Activated CD4-positive, alpha-beta T cell treated with anti-CD3 and anti-CD28 coated beads, Interleukin-2, amount 50 U/mL, for 1 hour (primary cell): ENCODE data around the gene TDRD15.
"Not testable (repeated sequence)": the region's sequence is repeated elsewhere in the genome, so short reads cannot be mapped to it uniquely, and the experiment has no call there.

ENCODE experiments used
- DNase-seq: peaks from one replicate; pipeline ENCODE4 v3.0.0-alpha.2; 2020

TDRD15 gene

DNA sequence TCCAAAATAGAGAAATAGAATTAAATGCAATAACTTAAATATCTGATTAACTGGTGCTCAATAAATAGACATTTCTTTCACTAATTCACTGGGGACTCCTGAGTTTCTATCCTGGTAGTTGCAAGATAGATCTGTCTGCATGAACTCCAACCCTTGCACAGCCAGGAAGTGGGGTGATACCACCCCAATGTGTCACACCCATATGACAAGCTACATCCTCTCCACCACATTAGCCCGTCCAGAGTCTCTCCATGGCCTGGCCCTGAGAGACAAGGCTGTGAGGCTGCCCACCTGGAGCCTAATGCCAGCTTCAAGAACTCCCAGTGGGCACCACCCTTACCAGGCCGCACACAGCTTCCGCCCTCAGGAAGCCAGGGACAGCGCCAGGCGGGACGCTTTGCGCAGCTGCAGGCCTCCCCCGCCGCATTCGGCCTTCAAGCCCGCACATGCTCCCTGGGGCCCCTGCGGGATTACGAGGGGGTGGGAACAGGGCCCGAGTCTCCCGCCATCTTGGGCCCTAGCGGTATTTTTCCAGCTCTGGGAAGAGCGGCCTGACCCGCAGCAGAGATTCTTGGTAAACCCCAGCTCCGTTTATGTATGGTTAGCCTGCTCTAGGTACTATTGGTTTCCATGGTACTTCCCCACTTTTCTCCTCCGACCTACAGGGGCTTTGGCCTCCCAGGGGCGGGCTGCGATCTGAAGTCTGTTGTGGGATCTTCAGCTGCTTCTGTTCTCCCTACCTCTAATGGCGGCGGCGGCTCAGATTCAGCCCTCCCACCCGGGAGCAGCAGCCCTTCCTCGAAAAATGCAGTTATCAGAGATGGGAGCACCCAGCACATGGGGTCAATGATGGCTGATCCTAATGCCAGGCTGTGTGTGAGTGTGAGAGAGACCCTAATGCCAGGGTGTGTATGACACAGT is at the start of gene TDRD15:
TDRD15 (plus strand) TSS at position 496 of the 921 bp plus-strand sequence. CDS start 13,500 bp downstream, outside the sequence.
- DNase-seq = no peak

DNA sequence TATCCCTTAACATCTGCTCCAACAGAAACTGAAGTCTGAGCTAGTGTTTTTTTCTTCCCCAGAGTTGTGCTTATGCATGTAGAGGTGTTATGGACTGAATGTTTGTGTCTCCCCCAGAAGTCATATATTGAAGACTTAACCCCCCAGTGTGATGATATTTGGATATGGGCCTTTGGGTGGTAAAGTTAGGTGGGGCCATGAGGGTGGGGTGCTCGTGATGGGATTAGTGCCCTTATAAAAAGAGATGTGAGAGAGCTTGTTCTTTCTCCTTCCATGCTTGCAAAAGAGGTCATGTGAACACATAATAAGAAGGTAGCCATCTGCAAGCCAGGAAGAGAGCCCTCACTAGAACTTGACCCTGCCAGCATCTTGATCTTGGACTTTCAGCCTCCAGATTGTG is 45.5 kb upstream of the TDRD15 start:
- no peak for DNase-seq

DNA sequence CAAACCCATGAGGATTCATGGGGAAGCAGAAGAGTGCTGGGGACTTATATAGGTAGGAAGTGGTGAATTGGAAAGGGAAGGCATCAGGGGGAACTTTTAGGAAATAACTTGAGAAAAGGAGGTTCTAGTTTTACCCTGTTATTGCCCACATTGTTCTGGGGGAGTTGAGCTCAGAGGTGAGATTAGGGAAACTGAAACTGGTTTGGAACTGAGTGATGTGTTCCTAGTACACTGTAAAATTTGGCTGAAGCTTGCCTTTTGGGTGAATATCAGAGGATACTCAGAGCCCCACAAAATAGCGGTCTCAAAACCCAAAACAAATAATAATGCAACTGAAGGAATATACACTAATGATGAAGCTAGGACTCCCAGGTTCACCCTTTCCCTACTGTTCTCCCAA is 40.3 kb upstream of the TDRD15 start:
- no peak for DNase-seq

DNA sequence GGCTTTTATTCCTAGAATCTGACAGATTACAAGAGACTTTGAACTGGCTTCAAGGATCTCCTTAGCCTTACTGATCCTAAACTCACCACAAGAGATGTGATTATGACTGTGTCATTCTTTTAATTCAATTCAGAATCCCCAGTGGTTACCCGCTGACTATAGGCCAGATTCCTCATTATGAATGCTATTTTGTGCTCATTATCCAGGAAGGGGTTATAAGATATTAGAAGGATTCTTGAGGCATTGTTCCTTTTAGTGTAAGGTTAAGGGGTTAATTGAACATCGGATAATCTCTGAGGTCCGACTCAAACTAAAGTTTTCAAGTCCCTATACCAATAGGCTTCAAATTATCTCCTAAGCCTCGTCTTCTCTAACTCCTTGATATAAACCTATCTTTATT is 39.4 kb upstream of the TDRD15 start:
- DNase-seq = no peak

DNA sequence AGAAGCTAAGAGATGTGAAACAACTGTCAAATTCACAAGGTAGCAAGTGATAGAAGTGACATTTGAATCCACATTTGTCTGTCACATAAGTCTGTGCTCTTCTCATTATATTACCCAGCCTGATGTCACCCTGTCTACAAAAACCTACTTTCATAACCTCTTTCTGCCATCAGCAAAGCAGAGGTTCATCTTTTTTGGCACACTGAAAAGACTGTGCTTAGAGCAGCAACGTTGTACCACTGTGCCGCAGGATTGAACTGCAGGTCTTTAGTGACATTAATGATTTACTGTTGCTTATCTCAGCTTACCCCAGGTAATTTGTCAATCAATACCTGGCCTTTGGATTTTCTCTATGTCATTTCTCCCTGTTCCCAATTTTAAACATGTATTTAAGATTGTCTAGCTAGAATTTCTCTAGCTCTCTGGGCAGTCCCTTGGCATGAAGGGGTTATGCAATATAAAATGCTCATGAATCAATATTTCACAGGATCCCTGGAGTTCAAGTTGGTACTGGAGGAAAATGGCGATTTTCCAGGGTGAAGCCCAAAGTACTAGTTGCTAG is 31.4 kb upstream of the TDRD15 start:
- no peak for DNase-seq

DNA sequence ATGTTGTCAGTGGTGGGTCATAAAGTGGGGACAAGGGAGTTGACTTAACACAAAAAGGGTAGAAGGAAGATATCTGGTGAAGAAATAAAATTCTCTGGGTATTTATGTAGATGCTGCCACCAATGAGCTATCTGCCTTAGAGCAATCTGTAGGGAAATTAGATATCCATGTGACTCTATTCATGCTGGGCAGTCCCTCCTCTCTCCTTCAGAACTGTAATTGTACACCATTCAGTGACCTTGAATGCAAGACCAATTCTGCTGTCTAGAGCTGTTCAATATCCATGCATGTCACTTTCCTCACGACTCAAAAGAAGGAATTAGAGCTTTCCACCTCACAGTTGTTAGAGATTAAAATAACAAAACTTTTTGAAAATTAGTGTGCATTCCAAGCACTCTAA is 28.6 kb upstream of the TDRD15 start:
- no peak for DNase-seq

DNA sequence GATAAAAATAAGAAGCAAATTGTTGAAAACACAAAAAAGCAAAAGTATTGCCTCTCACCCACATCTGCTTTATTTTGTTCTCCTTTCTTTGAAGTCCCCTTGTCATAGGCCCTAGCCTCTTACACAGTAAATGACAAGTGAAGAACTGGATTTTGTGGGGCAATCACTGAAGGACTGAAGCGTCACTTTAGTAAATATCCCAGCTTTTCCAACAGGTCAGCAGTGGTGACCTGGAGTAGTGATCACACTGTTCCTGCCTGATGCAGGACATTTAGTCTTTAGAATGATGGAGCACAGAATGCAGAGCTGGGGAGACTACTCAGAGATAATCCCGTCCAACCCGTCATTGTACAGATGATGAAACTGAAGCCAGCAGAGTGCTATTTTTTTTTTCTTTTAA is 28.1 kb upstream of the TDRD15 start:
- no peak for DNase-seq

DNA sequence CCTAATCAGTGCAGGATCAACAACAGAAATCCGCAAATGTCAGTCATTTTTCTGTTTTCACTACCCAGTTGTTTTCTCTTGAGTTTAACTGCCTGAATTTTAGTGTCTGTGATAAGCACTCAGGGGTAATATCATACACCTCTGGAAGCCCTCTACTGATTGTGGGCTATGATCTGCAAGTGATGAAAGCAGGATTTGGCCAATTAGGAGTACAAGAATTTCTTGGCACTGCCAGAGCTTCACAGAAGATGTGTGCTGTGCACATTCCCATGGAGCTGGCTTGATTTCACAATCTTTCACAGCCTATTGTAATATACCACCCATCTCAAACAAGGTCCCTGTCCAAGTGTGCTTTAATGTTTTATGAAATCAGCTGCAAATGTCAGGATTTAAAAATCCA is 27.3 kb upstream of the TDRD15 start:
- no peak for DNase-seq

DNA sequence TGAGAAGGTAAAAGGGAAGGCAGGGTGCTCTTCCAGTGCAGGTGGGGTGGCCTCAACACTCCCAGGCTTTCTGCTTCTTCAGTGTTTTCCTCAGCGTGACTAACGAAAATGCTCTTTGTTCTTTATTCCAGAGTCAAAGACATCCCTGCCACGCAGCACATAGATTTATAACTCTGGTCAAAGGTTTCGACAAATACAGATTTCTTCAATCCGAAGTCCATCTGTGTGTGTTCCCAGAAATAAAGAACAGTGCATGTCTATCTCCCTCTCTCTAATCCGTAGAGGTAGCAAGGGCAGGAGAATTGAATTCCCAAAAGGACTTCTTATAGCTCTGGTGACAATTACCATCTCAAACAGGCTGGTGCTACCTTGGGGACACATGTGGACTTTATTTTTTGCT is 26.4 kb upstream of the TDRD15 start:
- no peak for DNase-seq

DNA sequence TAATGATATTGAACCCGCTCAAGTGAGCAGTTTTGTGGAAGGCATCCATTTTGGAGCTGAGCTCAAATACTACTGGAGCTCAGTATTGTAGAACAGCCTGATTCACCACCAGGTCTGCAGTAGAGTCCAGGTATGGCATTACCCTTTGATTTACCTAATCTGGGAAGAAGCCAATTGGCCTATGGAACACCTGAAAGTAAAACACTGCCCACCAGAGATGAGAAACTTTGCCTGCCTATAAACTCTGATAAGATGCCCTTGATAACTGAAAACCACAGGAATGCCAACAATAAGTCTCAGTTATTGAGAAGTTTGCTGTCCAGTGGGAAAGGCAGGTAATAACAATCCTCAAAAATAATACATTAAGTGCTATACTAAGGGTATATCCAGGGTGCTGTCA is 25.5 kb upstream of the TDRD15 start:
- no peak for DNase-seq

DNA sequence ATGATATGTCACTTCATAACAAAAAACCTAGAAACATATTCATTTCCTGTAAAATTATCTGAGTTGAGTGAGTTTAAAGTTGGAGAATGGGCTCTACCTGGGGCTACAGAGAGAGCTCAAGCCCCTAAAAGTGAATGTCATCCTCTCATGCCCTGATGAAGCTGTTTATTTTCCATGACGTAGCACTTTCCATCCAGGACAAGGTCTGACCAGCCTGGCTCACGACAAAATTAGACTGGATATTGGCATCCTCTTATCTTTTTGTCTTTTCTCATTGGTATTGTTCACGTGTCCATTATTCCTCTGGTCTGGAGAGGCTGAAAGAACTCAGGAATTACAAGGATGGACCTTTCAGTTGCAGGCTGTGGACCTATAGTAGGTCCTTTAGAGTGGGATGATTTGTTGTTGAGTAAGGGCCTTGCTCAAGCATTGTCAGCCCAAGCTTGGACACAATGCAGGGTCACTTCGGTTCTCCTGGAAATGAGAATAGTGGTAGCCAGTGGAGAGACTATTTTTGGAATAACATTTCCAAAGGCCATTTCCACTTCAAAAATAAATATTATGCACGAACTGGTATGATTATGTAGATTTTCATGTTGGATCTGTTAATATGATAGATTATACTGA is 24.4 kb upstream of the TDRD15 start:
- no peak for DNase-seq

DNA sequence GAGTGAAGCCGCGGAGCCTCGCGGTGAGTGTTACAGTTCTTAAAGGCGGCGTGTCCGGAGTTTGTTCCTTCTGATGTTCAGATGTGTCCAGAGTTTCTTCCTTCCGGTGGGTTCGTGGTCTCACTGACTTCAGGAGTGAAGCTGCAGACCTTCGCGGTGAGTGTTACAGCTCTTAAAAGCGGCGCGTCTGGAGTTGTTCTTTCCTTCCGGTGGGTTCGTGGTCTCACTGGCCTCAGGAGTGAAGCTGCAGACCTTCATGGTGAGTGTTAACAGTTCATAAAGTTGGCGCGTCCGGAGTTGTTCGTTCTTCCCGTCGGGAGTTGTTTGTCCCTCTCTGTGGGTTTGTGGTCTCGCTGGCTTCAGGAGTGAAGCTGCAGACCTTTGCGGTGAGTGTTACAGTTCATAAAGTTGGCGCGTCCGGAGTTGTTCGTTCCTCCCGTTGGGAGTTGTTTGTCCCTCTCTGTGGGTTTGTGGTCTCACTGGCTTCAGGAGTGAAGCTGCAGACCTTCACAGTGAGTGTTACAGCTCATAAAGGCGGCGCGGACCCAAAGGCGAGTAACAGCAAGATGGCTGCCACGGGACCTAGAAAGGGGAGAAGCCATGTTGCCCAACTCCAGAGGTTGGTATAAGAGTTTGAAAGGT is 22.1 kb upstream of the TDRD15 start:
- DNase-seq = not testable (repeated sequence)

DNA sequence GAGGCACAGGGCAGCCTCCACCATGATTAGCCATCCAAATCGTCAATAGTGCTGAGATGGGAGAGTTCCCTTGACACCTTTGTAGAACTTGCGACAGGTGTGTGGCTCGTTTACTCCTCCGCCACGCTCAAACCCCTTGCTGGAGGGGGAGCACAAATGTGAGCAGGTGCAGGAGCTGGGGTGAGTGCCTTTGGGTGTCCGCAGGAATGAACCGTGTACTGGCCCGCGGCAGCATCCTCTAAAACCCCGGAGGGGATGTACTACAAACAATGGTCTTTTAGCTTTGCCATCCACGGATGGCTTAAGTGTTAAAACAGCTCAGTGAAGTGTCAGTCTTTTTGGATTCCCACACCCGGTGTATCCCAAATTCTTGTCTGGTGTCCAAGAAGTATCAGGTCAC is 21.4 kb upstream of the TDRD15 start:
- DNase-seq = no peak

DNA sequence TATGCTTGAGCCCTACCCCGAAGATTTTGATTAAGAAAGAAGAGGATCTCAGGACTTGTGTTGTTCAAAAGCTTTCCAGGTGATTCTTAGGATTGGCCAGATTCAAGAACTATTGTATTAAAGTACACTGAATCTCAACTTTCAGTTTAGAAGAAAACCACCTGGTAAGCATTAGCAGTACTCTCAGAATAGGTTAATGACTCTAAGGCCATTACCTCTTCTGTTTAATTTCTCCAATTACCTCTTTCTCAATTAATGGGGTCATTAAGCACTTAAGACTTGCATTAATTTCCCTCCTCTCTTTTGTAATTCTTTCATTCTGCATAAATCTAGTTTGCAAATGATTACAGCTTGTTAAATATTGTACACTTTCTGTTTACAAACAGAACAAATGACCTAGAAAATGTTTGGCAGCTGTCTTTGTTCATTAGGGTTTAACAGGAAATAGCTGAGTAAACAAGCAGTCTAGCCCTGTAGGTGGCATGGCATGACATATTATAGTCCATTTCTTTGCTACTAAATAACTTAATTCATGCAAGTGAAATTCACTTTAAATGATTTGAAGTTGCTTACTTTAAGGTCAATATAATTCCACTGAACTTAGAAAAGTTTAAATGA is 20.4 kb upstream of the TDRD15 start:
- DNase-seq = no peak

DNA sequence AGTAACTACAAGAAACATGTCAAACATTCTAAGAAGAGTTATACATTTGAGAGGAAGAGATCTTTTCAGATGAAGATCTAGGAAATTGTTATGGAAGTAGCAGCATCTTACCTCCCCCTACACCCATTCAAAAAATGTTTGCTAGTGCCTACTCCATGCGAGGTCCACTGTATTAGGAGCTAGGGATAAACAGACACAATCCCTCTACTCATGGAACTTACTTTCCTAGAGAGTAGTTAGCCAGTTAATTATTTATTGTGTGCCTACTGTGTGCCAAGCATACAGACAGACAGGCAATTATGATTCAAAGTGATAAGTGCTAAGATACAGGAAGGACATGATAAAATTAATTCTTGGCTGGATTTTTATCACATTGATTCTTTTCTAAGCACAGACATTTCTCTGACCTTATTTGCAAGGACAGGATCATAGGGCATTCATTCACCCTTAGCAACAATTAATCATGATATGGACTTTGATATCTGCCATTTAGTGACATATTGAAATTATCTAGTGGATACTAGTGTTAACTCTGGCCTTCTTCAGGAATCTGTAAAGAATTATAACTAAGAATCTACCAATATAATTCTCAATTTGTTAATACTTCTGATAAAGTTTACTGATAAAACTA is 19.6 kb upstream of the TDRD15 start:
- no peak for DNase-seq

DNA sequence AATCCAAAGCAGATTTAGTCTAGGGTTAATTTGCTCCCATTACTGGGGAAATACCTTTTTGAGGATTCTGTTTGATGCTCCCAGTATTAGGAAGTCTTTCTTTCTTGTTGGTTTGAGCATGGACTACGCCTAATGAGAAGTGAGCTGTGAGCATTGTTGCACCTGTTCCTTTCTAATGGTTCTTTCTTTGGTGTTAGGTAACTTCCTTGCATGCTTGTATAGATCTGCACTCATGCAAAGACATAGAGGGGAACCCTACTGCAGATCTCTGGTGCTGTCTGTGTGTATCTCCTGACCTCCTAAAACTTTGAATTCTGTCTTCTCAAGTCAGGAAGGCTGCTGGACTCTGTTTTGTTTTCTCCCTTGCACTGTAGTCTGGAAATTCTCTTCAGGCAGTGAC is 12.8 kb upstream of the TDRD15 start:
- DNase-seq = no peak

DNA sequence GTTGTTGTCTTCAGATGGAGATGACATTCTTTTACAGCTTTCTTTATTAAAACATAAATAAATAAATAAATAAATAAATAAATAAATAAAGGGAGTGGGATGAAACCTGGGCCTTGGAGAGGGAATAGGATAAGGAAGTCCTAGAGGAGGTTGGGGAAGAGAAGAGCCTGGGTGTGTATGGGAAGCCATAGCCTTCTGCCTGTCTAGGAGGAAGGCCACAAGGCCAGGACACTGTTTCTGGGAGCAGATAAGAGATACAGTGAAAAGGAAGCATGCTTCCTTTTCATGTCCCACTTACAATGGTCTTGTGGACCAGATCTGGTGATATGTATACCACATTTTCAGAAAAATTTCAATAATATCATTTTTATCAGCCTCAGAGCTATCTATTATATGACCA is 6.1 kb upstream of the TDRD15 start:
- no peak for DNase-seq

DNA sequence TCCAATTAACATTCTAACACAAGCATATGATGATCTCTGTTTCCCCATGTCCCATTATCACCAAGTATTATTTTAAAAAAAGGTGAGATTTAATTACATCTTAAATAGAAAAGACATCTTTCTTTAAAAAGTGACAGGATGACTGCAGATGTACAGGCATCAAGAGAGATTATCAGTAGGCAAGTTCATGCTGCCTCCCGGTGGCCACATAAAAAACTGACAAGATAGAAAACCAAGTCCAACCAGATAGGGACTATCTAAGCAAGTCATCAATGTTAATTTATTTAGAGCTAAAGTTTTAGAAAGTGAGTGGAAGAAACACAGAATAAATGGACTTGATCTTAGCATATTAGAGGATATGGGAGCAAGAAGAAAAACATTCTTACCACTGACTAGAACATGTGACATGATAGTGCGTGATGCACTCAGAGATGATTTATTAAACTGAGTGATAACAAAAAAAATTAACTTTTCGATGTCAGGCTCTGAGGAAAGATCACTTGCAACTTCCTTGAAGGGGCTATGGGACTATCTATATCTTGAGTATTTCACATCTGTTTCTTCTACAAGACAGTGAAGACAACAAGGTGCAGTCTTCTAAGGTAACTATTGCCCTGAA is 5.4 kb upstream of the TDRD15 start:
- peak; percentile 1 for DNase-seq

DNA sequence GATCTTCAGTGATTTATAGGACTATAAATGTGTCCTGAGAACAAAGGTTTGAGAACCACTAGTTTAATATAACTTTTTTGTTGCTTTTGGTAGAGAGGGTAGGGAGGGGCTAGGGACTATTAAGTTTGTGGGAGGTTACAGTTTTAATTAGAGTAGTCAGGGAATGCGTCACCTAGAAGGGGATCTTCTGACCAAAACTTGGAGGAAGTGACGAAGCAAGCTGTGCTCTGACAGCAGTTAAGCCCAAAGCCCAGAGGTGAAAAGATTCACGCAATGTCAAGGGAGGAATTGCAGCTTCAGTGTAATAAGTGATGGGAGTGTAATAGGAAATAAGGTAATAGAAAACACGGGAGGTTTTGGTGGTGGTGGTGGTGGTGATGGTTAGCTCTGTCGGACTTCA is 8.1 kb downstream of the TDRD15 start:
- no peak for DNase-seq

DNA sequence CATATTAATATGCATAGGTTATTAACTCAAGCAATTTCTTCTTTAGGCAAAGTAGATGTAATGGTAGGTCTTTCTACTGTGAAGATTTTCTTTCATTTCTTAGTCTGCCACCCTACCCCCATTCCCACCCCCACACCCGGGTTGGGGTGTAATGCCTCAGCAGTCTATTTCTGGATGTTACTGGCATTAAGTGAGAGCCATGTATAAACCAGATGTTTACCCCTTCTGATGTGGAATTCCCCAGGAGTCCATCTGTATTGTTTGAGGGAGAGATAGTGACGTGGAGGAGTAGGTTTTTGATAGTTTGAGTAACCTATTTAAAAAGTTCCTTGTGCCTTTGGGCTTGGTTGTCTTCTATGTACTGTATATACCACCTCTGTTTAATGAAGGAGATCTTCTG is 11.8 kb downstream of the TDRD15 start:
- no peak for DNase-seq

DNA sequence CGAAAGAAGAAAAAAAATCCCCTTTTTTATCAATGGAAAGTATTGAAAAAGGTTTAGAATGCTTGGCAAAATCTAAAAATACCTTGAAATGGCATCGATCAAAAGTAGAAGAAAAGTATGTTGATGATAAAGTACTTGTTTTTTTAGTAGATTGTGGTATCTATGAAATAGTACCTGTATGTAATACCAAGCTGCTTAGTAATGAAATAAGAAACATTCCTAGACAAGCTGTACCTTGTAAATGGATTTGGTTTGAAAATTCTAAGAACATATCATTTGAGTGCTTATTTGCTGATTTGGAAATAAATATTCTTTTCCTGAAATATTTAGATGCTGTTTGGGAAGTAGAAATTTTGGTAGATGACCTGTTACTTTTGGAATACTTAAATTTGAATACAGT is 18.4 kb downstream of the TDRD15 start:
- DNase-seq = no peak

DNA sequence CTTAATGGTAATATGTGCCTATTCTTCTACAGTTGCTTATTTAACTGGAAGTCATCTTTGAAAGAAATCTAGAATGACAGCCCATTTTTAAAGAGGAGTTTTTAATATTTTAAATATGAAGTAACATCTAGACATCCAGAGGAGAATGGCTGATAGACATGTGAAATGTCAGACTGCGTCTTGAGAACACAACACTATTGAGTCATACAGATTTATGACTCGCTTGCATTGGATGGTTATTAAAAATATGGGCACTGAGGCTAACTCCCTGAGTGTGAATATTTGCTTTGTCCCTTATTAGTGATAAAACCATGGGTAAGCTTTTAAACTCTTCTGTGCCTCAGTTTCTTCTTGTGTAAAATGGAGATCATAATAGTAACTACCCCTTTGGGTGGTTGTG is 22.9 kb downstream of the TDRD15 start:
- DNase-seq = no peak
